NB4 (cell line): ENCODE measurements around the gene PARK7.

Experiments used
- CTCF ChIP-seq: IDR thresholded peaks from one replicate; pipeline ENCODE4 v1.5.1; 2012; ENCODE audit warnings: low read depth, low read length
- MAX ChIP-seq: IDR thresholded peaks from 2 replicates; pipeline ENCODE4 v1.6.1; 2011; ENCODE audit warnings: low read depth, low read length
- MYC ChIP-seq: IDR thresholded peaks from 2 replicates; pipeline ENCODE4 v1.6.1; 2011; ENCODE audit warnings: low read depth, low read length
- POLR2A ChIP-seq: IDR thresholded peaks from 2 replicates; pipeline ENCODE4 v1.6.1; 2011; ENCODE audit warnings: mild to moderate bottlenecking; ENCODE audit not compliant: insufficient read length; ENCODE audit errors: extremely low read depth

GRCh38 chr1:7975212-7975865, 13.8 kb downstream of the PARK7 start:
- no peak for TF ChIP-seq POLR2A
- TF ChIP-seq CTCF: peak; percentile 93
- TF ChIP-seq MAX: peak; percentile 47; the same call in 1 of the 2 replicates
- peak; percentile 42; the same call in 1 of the 2 replicates for TF ChIP-seq MYC
